Superior temporal gyrus (tissue), 1 donor: ENCODE data around the gene IDH3G.
A peak's percentile ranks its signal among the peaks of the same experiment; 100 is the strongest.
"Not testable (repeated sequence)": the region's sequence is repeated elsewhere in the genome, so short reads cannot be mapped to it uniquely, and the experiment has no call there.

Experiments used
- DNase-seq: peaks from one replicate; pipeline ENCODE4 v3.0.0-alpha.2; 2016; ENCODE audit errors: extremely low spot score

IDH3G gene

DNA sequence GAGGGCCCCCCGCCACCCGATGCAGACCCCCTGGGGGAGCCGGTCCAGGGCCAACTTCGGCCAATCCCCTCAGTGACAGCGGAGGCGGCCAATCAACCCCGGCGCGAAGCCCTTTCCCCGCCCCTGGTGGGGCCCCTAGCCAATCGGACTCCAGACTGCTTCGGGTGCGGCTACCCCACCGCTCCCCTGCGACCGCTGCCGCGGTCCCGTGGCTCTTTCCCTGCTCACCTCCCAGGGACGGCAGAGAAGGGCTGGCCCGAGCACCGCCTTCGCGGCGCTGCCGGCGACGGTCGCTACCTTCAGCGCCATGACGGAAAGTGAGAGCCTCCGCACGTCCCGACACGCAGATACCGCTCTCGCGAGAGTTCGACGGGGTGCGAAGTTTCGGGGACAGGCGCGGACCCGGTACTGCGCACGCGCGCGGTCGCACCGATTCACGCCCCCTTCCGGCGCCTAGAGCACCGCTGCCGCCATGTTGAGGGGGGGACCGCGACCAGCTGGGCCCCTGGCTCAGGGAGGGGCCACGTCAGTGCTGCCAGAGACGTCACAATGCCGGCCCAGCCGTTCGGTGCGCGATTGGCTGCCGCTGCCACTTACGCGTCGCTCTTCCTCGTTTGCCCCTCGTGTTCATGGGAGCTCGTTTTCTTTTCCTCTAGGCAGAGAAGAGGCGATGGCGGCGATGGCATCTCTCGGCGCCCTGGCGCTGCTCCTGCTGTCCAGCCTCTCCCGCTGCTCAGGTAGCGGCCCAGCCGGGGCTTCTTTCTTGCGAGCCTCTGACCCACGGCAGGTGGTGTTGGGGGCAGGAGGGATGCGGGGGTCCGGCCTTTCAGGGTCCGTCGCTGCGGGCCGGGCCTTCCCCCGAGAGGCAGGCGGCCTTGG is at the start of gene IDH3G, which contains the start of gene SSR4:
Gene IDH3G, minus strand, starts transcription at position 358 of the 879 bp plus-strand sequence. Its CDS starts 49 bp downstream, at position 309.
Gene SSR4, plus strand, starts transcription at position 651 of the 879 bp plus-strand sequence. Its CDS starts 20 bp downstream, at position 671.
- peak; percentile 91 for DNase-seq

DNA sequence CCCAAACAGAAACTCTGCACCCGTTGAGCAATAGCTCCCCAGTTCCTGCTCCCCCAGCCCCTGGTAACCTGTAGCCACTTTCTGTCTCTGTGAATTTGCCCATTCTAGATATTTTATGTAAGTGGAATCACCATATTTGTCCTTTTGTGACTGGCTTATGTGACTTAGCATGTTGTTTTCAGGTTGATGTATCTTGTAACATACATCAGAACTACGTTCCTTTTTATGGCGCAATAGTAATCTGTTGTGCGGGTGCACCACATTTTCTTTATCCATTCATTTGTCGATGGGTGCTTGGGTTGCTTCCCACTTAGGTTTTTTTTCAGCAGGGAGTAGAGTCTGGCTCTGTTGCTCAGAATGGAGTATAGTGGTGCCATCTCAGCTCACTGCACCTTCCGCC is 42.7 kb upstream of the IDH3G start:
- DNase-seq, result no peak

DNA sequence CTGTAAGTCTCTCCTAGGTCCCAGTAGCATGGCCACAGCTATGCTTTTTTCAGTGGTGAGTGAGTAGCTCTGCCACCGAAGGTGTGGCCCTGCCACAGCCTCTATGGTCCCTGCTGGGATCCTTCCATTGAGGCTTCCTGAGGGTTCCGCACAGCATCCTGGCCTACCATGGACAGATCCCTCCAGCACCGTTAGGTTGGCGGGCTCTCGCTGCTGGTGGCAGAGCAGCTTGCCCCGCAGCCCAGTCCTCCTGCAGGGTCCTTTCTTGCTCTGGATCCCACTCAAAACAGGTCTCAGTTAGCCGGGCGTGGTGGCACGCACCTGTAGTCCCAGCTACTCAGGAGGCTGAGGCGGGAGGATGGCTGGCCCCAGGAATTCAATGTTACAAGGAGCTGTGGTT is 38.6 kb upstream of the IDH3G start:
- no peak for DNase-seq

DNA sequence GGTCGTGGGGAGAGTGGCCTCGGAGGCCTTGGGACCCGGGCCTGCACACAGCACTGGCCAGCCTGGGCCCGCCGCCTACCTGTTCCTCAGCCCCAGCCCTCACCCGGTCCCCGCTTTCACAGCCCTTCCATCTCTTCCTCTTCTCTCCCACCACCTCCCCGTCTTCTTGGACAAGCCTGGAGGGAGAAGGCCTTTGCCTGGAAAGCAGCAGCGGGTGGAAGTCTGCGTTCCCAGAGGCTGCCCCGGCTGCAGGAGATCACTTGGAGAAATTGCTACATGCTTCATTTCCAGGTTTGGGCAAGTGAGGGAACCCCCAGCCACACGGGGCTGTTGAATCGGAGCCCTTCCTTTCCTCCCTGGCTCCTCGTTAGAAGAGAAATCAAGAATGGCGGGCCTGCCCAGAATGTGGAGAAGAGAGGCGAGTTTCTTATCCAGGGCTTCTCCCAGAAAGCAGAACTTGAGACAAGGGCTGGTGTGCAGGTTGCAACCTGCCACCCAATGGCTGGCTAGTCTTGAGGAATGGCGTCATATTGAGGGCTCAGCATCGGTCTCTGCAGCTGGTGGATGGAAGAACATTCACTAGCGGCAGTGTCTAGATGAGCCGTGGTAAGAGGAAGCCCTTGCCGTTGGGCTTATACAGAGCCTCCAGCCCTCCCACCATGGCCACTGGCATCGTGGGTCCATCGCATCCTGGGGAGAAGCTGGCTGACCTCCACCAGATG is 37.4 kb upstream of the IDH3G start:
- no peak for DNase-seq

DNA sequence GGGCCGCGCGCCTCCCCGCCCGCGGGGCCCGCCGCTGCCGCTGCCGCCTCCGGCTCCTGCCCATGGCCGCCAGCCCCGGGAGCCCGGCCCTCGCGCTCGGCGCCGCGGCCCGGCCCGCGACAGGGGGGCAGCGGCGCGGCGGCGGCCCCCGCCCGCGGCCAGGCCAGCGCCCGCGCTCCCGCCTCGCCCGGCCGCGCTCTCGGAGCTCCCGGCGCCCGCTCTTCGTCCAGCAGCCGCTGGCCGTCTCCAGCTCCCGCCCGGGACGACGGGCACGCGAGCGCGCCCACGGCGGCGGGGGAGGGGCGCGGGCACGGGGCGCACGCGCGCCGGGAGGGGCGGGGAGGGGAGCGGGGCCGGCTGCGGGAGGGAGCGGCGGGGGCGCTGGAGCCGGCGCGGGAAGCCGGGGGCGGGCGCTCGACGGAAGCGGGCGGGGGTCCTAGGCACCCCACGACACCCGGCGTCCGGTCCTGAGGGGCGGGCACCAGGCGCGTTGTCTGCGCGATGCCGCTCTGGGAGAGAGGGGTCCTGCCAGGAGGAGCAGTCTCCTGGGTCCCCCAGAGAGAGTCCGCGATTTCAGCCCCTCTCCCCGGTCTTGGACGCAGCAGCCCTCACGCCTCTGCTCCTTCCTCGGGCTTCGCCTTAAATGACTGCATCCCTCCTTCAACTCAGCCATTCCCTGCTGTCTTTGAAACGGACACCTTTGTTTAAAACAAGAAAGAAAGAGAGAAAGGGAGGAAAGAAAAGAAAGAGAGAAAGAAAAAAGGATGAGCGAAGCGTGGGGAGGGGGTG is 36.7 kb upstream of the IDH3G start:
- no peak for DNase-seq

DNA sequence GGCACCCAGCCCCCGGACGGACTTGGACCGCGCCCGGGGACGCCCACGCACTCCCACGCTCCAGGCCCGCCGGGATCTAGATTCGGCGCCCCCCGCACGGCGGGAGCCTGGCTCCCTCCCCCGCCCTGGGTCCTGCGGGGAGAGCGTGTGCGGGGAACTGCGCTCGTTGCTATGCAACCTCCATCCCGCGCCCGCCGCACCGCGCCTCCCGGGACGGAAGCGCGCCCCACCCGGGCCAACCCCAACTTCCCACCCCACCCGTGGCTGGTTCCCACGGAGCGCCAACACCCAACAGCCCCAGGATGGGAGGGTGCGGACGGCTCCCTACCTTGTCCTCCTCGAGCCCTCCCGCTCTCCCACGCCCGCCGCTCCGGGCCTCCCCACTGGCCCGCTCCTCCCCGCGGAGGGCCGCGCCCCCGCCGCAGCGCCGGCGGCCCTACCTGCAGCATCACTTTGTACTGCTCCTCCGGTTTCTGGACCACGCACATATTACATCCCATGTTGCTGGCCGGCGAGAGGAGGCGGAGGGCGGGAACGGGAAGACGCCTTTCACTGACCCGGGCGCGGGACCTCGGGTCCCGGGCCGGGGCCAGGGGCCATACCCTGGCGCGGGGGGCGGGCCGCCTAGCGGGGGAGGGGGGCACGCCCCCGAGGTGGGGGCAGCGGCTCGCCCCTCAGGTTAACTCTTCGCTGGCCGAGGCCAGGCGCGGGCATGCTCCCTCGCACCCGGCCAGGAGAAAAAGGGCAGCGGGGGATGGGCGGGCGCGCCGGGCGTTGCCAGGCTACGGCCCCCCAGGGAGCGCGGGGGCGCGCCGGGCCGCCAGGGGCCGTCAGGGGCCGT is 35.8 kb upstream of the IDH3G start, which contains the start of gene PDZD4:
Gene PDZD4, minus strand, starts transcription at position 746 of the 841 bp plus-strand sequence. Its CDS starts 246 bp downstream, at position 500.
- DNase-seq, result no peak

DNA sequence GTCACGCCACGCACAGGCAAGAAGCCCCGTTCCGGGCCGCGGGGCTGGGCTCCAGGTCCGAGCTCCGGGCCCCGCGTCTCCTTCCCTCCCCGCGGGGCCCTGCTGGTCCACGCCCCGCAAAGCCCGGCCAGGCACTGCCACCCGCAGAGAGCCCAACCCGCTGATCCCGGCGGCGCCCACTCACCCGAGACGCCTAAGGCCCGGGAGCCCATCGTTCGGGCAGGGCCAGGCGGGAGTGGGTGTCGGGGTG is 35.3 kb upstream of the IDH3G start:
- DNase-seq, result no peak

- DNase-seq, result peak; percentile 13
These were observed 34.8 kb upstream of the IDH3G start for GRCh38 chrX:153828723-153829548.

DNA sequence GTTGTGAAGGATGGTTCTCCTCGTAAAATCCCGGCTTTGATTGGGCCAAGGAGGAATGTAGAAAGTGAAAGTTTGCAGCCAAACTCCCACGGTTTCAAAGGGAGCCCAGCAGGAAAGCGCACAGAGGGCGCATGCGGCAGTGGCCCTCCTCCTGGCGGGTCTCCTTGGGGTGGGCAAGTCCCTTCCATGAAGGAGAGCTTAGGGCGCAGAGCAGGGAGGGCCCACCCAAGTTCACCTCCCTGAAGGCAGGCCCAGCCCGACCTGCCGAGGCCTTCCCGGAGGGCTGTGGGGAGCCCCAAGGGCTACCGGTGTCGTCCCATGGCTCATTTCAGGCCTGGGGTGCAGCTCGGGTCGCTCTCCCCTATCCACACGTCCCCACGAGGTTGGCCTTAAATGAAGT is 34.1 kb upstream of the IDH3G start:
- DNase-seq, result no peak

DNA sequence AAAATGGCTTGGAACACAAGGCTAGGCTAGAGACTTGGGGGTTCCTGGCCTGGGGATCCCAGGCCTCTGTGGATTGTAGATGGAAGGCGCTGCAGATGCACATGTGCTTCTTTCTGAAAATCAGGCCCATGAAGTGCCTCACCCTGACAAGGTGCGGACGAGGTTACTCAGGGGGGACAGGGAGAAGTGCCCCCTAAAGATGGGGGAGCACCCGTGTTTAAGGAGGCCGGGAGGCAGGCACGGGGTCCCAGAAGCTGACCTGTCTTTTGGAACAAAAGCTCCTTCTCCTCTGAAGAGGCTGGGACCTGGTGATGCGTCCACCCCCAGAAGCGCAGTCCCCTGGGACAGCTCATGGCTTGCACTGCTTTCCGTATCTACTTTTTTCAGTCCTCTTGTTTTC is 33.7 kb upstream of the IDH3G start:
- DNase-seq, result no peak

DNA sequence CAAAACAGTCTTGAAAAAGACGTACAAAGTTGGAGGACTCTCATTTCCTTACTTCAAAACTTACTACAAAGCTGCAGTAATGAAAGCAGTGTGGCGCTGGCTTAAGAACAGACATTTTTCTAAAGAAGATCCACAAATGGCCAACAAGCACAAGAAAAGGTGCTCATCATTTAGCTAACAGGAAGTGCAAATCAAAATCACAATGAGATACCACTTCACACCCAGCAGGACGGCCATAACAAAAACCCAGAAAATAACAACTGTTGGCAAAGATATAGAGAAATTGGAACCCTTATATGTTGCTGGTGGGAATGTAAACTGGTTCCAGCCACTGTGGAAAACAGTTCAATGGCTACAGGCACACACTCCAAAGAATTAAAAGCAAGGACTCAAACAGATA is 32.8 kb upstream of the IDH3G start:
- no peak for DNase-seq

DNA sequence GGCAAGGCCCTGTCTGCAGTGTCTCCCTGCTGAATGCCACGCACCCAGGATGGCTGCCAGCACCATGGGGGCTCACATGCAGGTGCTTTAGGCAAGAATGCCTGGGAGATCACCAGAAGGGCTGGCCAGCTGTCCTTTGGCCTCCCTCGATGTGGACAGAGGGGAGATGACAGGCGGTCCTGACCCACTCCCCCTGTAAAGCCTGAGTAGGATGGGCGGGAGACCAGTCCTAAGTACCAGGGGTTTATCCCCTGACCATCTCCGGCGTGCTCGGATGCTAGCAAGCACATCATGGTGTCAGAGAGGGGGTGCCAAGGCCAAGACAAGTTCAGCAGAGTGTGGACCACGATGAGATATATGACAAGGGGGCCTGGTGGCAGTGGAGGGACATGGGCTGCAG is 30.9 kb upstream of the IDH3G start:
- no peak for DNase-seq

GRCh38 chrX:153824348-153824747 is 30.2 kb upstream of the IDH3G start:
- no peak for DNase-seq

DNA sequence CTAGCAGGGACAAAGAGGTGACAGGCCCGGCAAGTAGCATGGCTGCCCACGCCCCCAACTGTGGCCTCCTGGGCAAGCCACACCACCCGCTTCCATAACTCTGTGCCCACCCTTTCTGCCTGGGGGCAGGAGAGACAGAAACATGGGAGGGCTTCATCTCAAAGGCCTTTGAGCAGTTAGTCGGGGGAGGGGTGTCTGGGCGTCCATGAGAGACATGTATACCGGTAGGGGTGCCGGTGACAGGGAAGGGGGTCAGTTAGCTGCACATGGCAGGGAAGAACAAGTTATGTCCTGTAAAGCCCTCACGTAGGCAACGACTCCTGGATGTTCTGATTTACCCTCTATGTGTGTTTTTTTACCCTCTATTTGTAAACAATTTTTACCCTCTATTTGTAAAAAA is 26.9 kb upstream of the IDH3G start:
- no peak for DNase-seq

DNA sequence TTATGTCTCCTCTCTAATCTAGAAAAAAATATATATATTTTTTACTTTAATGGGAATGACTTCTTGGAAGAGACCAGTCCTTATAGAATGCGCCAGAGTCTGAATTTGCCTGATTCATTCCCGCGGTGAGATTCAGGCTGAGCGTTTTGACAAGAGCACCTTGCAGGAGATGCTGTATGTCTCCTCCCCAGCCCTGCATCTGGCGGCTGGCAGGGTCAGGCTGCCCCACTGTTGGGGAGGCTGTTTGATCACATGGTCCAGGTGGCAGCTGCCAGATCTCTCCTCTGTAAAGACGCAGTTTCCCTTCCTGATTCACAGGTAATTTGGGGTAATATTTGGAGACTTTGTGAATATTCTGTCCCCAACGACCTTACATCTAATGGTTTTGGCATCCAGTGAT is 26.4 kb upstream of the IDH3G start:
- no peak for DNase-seq

DNA sequence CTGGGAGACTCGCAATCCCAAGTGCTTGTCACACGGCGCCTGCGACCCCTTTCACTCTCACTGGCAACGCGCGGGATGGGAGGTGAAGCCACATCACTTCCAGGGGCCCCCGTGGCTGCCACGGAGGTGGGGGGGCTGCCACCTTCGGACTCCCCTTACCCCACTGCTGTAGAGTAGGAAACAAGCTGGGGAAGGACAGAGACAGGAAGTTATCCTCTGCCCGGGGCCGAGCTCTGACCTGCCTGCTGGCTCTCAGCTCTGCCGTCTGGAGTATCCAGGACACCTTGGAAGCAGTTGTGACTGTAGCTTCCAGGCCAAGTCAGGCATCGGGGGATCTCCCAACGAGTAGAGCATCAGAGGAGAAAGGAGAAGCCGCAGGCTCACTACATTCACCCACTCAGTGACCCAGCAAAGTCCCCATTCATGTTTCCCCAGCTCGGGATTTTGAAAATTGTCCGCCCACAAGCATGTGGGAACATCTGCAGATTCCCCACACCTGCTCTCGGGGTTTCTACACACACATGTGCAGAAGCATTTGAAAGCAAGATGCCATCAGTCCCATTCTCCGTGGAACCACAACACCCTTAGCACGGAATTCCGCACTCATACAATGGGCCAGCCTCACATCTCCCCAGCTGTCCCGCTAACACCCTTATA is 25.3 kb upstream of the IDH3G start:
- DNase-seq, result no peak

- DNase-seq, result no peak
These were observed 24.6 kb upstream of the IDH3G start for GRCh38 chrX:153818571-153819383.

DNA sequence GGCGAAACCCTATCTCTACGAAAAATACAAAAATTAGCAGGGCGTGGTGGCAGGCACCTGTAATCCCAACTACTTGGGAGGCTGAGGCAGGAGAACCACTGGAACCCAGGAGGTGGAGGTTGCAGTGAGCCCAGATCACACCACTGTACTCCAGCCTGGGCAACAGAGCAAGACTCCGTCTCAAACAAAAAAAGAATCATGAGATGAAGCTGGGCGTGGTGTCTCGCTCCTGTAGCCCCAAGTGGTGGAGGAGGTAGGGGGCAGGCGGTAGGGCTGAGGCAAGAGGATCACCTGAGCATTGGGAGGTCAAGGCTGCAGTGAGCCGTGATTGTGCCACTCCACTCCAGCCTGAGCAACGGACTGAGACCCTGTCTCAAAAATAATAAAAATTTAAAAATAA is 23.9 kb upstream of the IDH3G start:
- DNase-seq, result not testable (repeated sequence)
